OCI-LY7 (cell line): ENCODE results near the gene MAML1. TPM values are rescaled to one million over a fixed set of nuclear protein-coding genes. Genes with fewer than 3 reads are reported as not detected.

Experiments used
- BruUV-seq: library from RNA; stranded (reverse); fragments of 400-500 nt; replicated peaks from 2 replicates; lab custom pipeline; 2021; lab: Mats Ljungman, UMichigan
- CTCF ChIA-PET: fragments of 300-600 bp; sonication (Branson Sonifier 250); formaldehyde crosslinking; loops from one replicate; lab custom pipeline; 2022; ENCODE audit warnings: antibody characterized with exemption; ENCODE audit not compliant: unreplicated experiment; lab: Charles Lee
- POLR2A ChIA-PET: fragments of 300-600 bp; sonication (Branson Sonifier 250); formaldehyde crosslinking; loops from one replicate; lab custom pipeline; 2022; ENCODE audit warnings: antibody characterized with exemption; lab: Charles Lee
- DNase-seq: peaks from one replicate; pipeline ENCODE4 v3.0.0-alpha.2; 2015; ENCODE audit warnings: low spot score
- H2AFZ ChIP-seq: fragments of 200-600 bp; sonication (generic), shearing (Covaris generic); 2 replicates; pipeline ENCODE4 v1.6.1; 2014; ENCODE audit warnings: mild to moderate bottlenecking, antibody characterized with exemption, low read length, moderate library complexity
- H3K27ac ChIP-seq: fragments of 200-600 bp; sonication (generic); 2 replicates; pipeline ENCODE4 v1.5.1; 2014; ENCODE audit warnings: mixed run types, low read depth, mild to moderate bottlenecking, moderate library complexity, low read length, inconsistent platforms; ENCODE audit not compliant: poor library complexity, severe bottlenecking
- H3K36me3 ChIP-seq: fragments of 200-600 bp; sonication (generic); 2 replicates; pipeline ENCODE4 v1.6.1; 2014; ENCODE audit warnings: mild to moderate bottlenecking, antibody characterized with exemption, low read length, moderate library complexity, mixed read lengths; ENCODE audit not compliant: insufficient read depth
- H3K4me1 ChIP-seq: fragments of 200-600 bp; sonication (generic); 2 replicates; pipeline ENCODE4 v1.5.1; 2014; ENCODE audit warnings: mild to moderate bottlenecking, low read length; ENCODE audit not compliant: insufficient read depth, poor library complexity, severe bottlenecking
- H3K4me2 ChIP-seq: fragments of 200-600 bp; sonication (generic); 2 replicates; pipeline ENCODE4 v1.6.1; 2014; ENCODE audit warnings: mild to moderate bottlenecking, low read length
- H3K4me3 ChIP-seq: fragments of 200-600 bp; sonication (generic); 2 replicates; pipeline ENCODE4 v1.5.1; 2014; ENCODE audit warnings: mild to moderate bottlenecking, low read depth, low read length; ENCODE audit not compliant: poor library complexity, severe bottlenecking
- H3K79me2 ChIP-seq: fragments of 200-600 bp; sonication (generic); 2 replicates; pipeline ENCODE4 v1.6.1; 2016; ENCODE audit warnings: low read depth, mild to moderate bottlenecking, low read length, moderate library complexity, mixed read lengths; ENCODE audit not compliant: insufficient read depth
- H3K9me2 ChIP-seq: fragments of 200-600 bp; sonication (generic); 2 replicates; pipeline ENCODE4 v1.6.1; 2016; ENCODE audit warnings: mild to moderate bottlenecking, low read length, mixed read lengths; ENCODE audit not compliant: insufficient read depth
- H3K9me3 ChIP-seq: fragments of 200-600 bp; sonication (generic); 2 replicates; pipeline ENCODE4 v1.6.1; 2014; ENCODE audit warnings: mild to moderate bottlenecking, mixed run types, low read length, mixed read lengths
- H4K20me1 ChIP-seq: fragments of 200-600 bp; sonication (generic); 2 replicates; pipeline ENCODE4 v1.6.1; 2014; ENCODE audit warnings: mild to moderate bottlenecking, antibody characterized with exemption, low read length, moderate library complexity, mixed read lengths; ENCODE audit not compliant: insufficient read depth
- EZH2phosphoT487 ChIP-seq: fragments of 200-600 bp; sonication (generic); IDR thresholded peaks from 2 replicates; pipeline ENCODE4 v1.6.1; 2018; ENCODE audit warnings: low read depth, borderline replicate concordance, mild to moderate bottlenecking, mixed run types, antibody characterized with exemption, low read length, moderate library complexity, mixed read lengths
- intact Hi-C: fragments of 100-400 bp; cut with micrococcal nuclease; formaldehyde crosslinking; loops from one replicate; pipeline ENCODE4 v1.10.0; 2022; ENCODE audit not compliant: unreplicated experiment
- total RNA-seq, 2 experiments: library from RNA; depleted of rRNA in 1 of 2; stranded (reverse); fragments of >200 nt in 1 of 2; shearing (Covaris generic) in 1 of 2; gene quantifications; 2 replicates each; pipeline ENCODE4 v1.2.3, GENCODE V29; 2014 to 2022
- TF ChIP-seq, protein P1 (sequence below): fragments of 200-600 bp; sonication (generic); conservative IDR thresholded peaks from 2 replicates; pipeline ENCODE4 v1.5.1; 2014; ENCODE audit warnings: mild to moderate bottlenecking, antibody characterized with exemption, low read length, moderate library complexity, mixed read lengths

Gene MAML1
- total RNA-seq, 2 experiments from 2014 or later: 17.0 to 27.4 TPM

DNA sequence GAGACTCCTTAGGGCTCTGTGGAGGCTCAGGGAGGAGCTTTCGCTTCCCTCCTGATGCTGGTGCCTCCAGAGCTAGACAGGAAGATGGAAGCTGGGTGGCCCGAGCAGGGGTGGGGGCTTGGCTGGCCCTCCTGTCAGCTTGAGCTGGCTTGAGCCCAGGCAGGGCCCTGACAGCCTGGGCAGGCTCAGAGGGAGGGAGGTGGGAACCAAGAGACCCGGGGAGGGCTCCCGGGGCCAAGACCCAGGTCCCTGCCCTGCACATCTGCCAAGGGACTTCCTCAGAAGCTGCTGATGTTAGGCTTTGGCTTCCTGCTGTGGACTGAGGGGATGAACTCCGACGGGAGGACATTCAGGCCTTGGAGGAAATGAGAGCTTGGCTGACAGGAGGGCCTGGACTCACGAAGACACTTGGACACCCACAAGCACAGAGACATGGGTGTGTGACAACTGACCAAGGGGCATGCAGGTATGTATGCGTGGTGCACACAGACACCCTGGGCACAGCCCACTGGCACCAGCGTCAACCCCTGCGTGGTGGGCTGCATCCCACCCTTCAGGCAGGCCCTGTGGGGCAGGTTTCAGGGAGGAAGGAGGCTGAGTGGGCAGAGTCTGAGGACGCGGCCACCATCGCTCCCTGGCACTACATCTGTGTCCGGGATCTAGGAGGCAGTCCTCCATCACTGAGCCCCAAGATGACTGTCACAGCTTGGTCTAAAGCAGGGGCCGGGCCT lies 59.4 kb downstream of the MAML1 start:
- no peaks in the 10 kb centered on the region for H3K79me2 ChIP-seq

DNA sequence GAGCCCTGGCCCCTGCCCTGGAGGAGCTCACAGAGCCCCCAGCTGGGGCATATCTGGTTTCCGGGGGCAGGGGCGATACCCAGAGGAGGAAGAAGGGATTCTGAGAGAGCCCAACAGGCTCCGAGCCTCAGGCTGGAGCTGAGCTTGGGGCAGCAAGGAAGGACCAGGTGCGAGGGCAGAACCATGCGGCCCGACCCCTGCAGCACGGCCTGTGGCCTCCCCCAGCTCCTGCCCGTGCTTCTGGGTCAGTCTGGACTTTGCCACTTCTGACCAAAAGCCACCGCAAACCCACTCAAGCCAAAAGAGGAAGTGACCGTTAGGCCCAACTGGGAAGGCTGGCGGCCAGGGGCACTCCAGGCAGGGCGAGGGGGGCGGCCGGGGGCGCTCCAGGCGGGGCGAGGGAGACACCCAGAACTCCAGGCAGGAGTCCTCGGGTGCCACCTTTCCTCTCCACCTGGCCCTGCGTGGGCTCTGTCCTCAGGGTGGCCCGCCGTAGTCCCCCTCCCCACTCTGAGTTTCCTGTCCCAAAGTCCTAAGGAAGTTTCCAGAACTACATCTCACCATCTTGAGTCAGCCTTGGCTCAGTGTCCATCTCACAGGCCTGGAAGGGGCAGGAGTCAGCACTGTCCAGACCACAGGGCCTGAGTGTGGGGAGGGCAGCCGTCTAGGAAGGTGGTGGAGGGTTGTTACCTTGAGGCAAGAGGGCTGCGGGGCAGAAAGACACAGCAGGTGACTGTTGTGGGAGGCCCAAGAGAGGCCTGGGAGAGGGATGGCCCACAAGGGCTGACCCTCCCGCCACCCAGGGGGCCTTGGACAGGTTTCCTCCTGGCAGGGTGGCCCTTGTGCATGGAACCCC lies 60.2 kb downstream of the MAML1 start:
- H3K9me3 ChIP-seq: no peaks in the 10 kb centered on the region
- no TSS peak for BruUV-seq
- TF ChIP-seq, protein P1, sequence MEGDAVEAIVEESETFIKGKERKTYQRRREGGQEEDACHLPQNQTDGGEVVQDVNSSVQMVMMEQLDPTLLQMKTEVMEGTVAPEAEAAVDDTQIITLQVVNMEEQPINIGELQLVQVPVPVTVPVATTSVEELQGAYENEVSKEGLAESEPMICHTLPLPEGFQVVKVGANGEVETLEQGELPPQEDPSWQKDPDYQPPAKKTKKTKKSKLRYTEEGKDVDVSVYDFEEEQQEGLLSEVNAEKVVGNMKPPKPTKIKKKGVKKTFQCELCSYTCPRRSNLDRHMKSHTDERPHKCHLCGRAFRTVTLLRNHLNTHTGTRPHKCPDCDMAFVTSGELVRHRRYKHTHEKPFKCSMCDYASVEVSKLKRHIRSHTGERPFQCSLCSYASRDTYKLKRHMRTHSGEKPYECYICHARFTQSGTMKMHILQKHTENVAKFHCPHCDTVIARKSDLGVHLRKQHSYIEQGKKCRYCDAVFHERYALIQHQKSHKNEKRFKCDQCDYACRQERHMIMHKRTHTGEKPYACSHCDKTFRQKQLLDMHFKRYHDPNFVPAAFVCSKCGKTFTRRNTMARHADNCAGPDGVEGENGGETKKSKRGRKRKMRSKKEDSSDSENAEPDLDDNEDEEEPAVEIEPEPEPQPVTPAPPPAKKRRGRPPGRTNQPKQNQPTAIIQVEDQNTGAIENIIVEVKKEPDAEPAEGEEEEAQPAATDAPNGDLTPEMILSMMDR: no peak
- no peak for TF ChIP-seq EZH2phosphoT487
- H3K9me2 ChIP-seq: no peaks in the 10 kb centered on the region
- H3K79me2 ChIP-seq: no peaks in the 10 kb centered on the region
- H4K20me1 ChIP-seq: no peaks in the 10 kb centered on the region
- no peak overlapping the region for H2AFZ ChIP-seq
- peaks cover 46% of the 10 kb centered on the region for H3K4me1 ChIP-seq
- no peak overlapping the region for H3K4me2 ChIP-seq
- no peak for DNase-seq
- CTCF ChIA-PET: no interaction called here
- no peak overlapping the region for H3K4me3 ChIP-seq
- POLR2A ChIA-PET: no interaction called here
- H3K36me3 ChIP-seq: 0 out of 2 replicates have a peak, but pooled peaks cover 11% of the 10 kb centered on the region
- H3K27ac ChIP-seq: no peak overlapping the region
- intact Hi-C loops: no loop called here

More for the DNA sequence above, 59.4 kb downstream of the MAML1 start:
- TF ChIP-seq, protein P1: no peak
- POLR2A ChIA-PET: interaction anchor here (0.6 kb wide), 1 partner anchor 1019 kb away, joined by 3 read pairs; no protein-coding TSS in a partner anchor
- no peak overlapping the region for H3K4me2 ChIP-seq
- BruUV-seq: no TSS peak
- H4K20me1 ChIP-seq: no peaks in the 10 kb centered on the region
- 0 out of 2 replicates have a peak, but pooled peaks cover 3% of the 10 kb centered on the region for H3K36me3 ChIP-seq
- DNase-seq: no peak
- peaks cover 46% of the 10 kb centered on the region for H3K4me1 ChIP-seq
- no peak overlapping the region for H3K27ac ChIP-seq
- CTCF ChIA-PET: no interaction called here
- no peaks in the 10 kb centered on the region for H3K9me2 ChIP-seq
- no peak overlapping the region for H3K4me3 ChIP-seq
- H3K9me3 ChIP-seq: no peaks in the 10 kb centered on the region
- H2AFZ ChIP-seq: no peak overlapping the region
- intact Hi-C loops: no loop called here
